Muscle layer of colon (tissue), 2 donors: ENCODE data around the gene ARMH3.
"Not testable (repeated sequence)": the region's sequence is repeated elsewhere in the genome, so short reads cannot be mapped to it uniquely, and the experiment has no call there.

Experiments
- H3K27ac ChIP-seq: one replicate; pipeline ENCODE4 v1.7.0; 2013; ENCODE audit warnings: low read depth, mild to moderate bottlenecking, low read length, moderate library complexity
- H3K27me3 ChIP-seq, 2 donors: one replicate each; pipeline ENCODE4 v1.7.0; 2013; ENCODE audit warnings: low read length in 2 of 2, mild to moderate bottlenecking in 2 of 2; ENCODE audit not compliant: insufficient read depth in 2 of 2, control insufficient read depth in 1 of 2
- H3K36me3 ChIP-seq: one replicate; pipeline ENCODE4 v1.7.0; 2013; ENCODE audit warnings: mild to moderate bottlenecking, low read length; ENCODE audit not compliant: insufficient read depth
- H3K4me1 ChIP-seq: one replicate; pipeline ENCODE4 v1.7.0; 2013; ENCODE audit warnings: mild to moderate bottlenecking, low read length; ENCODE audit not compliant: insufficient read depth
- H3K4me3 ChIP-seq, 2 donors: one replicate each; pipeline ENCODE4 v1.7.0; 2013; ENCODE audit warnings: low read length in 2 of 2, low read depth in 1 of 2, mild to moderate bottlenecking in 1 of 2, moderate library complexity in 1 of 2
- H3K9ac ChIP-seq: one replicate; pipeline ENCODE4 v1.7.0; 2013; ENCODE audit warnings: low read length
- H3K9me3 ChIP-seq: one replicate; pipeline ENCODE4 v1.7.0; 2013; ENCODE audit warnings: mild to moderate bottlenecking, low read length
- donor health status: abdominal sarcoma.
- donor health status: Adenocarcinoma of cecum.

The ARMH3 gene

GRCh38 chr10:102068216-102068615, 12.2 kb upstream of the ARMH3 start:
- no peaks in the 10 kb centered on the region for H3K27me3 ChIP-seq
- H3K4me1 ChIP-seq = peaks cover 42% of the 10 kb centered on the region
- H3K9me3 ChIP-seq = no peaks in the 10 kb centered on the region
- no peak overlapping the region for H3K4me3 ChIP-seq
- no peak overlapping the region for H3K9ac ChIP-seq
- peaks cover 23% of the 10 kb centered on the region for H3K36me3 ChIP-seq
- no peak overlapping the region for H3K27ac ChIP-seq

DNA sequence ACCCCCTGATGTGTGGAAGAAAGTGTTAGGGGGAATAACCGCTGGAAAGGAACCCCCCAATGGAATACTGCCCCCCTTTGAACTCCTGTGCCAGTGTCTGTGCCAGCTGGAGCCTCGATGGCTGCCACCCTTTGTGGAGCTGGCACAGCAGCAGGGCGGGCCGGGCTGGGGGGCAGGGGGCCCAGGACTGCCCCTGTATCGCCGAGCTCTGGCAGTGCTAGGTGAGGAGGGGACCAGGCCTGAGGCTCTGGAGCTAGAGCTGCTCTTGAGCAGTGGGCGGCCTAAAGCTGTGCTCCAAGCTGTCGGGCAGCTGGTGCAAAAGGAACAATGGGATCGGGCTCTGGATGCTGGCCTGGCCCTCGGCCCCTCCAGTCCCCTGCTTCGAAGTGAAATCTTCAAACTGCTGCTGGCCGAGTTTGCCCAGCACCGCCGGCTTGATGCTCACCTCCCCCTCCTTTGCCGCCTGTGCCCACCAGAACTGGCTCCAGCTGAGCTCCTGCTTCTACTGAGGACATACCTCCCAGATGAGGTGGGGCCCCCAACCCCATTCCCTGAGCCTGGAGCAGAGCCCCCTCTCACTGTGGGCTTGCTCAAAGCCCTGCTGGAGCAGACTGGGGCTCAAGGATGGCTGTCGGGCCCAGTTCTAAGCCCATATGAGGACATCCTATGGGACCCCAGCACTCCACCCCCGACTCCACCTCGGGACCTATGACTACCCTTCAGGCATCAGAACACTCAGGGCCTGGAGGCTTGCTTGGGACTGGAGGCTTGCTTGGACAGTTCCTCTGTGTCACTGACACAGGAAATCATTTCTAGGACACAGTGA, 11.3 kb upstream of the ARMH3 start:
- peaks cover 23% of the 10 kb centered on the region for H3K36me3 ChIP-seq
- H3K4me3 ChIP-seq = no peak overlapping the region
- H3K4me1 ChIP-seq = peaks cover 36% of the 10 kb centered on the region
- H3K9me3 ChIP-seq = no peaks in the 10 kb centered on the region
- no peak overlapping the region for H3K27ac ChIP-seq
- H3K9ac ChIP-seq = no peak overlapping the region
- no peaks in the 10 kb centered on the region for H3K27me3 ChIP-seq

DNA sequence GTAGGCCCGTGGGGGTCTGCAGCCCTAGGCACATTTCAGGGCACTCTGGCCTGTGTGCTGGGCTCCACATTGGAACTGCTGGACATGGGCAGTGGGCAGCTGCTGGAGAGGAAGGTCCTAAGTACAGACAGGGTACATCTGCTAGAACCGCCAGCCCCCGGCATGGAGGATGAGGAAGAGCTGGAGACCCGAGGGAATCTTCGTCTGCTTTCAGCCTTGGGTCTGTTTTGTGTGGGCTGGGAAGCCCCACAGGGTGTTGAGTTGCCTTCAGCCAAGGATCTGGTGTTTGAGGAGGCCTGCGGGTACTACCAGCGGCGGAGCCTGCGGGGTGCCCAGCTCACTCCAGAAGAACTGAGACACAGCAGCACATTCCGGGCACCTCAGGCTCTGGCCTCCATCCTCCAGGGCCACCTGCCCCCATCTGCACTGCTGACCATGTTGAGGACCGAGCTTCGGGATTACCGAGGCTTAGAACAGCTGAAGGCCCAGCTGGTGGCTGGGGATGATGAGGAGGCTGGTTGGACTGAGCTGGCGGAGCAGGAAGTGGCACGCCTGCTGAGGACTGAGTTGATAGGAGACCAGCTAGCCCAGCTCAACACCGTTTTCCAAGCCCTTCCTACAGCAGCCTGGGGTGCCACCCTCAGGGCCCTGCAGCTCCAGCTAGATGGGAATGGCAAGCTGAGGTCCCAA, 10.6 kb upstream of the ARMH3 start:
- H3K9ac ChIP-seq = peak overlapping the region; percentile 65
- peak overlapping the region; percentile 97 for H3K27ac ChIP-seq
- H3K4me1 ChIP-seq = peaks cover 36% of the 10 kb centered on the region
- H3K9me3 ChIP-seq = no peaks in the 10 kb centered on the region
- H3K36me3 ChIP-seq = peaks cover 23% of the 10 kb centered on the region
- no peaks in the 10 kb centered on the region for H3K27me3 ChIP-seq
- peak overlapping the region in 1 of 2 donors; percentile 75 for H3K4me3 ChIP-seq

DNA sequence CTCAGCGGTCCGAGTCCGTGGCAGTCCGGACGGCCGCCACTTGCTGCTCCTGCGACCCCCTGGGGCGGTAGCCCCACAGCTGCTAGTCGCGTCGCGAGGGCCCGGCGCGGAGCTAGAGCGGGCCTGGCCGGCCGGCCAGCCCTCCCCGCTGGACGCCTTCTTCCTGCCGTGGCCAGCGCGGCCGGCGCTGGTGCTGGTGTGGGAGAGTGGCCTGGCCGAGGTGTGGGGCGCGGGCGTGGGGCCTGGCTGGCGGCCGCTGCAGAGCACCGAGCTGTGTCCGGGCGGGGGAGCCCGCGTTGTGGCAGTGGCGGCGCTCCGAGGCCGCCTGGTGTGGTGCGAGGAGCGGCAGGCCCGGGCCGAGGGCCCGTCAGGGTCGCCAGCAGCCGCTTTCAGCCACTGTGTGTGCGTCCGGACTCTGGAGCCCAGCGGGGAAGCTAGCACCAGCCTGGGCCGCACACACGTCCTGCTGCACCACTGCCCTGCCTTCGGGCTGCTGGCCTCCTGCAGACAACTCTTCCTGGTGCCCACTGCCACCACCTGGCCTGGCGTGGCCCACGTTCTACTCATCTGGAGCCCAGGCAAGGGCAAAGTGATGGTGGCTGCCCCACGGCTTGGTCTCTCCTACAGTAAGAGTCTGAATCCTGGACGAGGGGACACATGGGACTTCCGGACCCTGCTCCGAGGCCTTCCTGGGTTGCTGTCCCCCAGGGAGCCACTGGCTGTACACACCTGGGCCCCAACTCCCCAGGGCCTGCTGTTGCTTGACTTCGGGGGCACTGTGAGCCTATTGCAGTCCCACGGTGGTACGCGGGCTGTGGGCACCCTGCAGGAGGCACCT, 9.8 kb upstream of the ARMH3 start:
- no peaks in the 10 kb centered on the region for H3K9me3 ChIP-seq

GRCh38 chr10:102064868-102065560, 9.0 kb upstream of the ARMH3 start, which contains the start of gene HPS6:
Gene HPS6 (plus strand): TSS chr10:102065349. CDS start chr10:102065475, 126 bp downstream.
- Histone ChIP-seq H3K27ac (peak within 1 kb of the TSS; percentile 97), H3K4me1 (peaks cover 36% of the 10 kb centered on the region), H3K9me3 (no peaks in the 10 kb centered on the region), H3K9ac (peak within 1 kb of the TSS; percentile 65), H3K27me3 (no peaks in the 10 kb centered on the region), H3K36me3 (peaks cover 23% of the 10 kb centered on the region), H3K4me3 (peak within 1 kb of the TSS; percentile 75 to 86)

More for the DNA sequence above, 9.8 kb upstream of the ARMH3 start:
- Histone ChIP-seq H3K27ac (peak overlapping the region; percentile 97), H3K9ac (peak overlapping the region; percentile 65), H3K4me1 (peaks cover 36% of the 10 kb centered on the region), H3K27me3 (no peaks in the 10 kb centered on the region), H3K4me3 (peak overlapping the region; percentile 75 to 86), H3K36me3 (peaks cover 23% of the 10 kb centered on the region)

- Histone ChIP-seq H3K4me1 (peaks cover 35% of the 10 kb centered on the region), H3K27me3 (no peaks in the 10 kb centered on the region), H3K9me3 (no peaks in the 10 kb centered on the region), H3K36me3 (peaks cover 22% of the 10 kb centered on the region), H3K9ac (peak overlapping the region; percentile 57), H3K4me3 (peak overlapping the region; percentile 75 to 86), H3K27ac (peak overlapping the region; percentile 97)
Observed at GRCh38 chr10:102064503-102064867, 8.5 kb upstream of the ARMH3 start.

GRCh38 chr10:102059987-102060386, 4.0 kb upstream of the ARMH3 start:
- peaks cover under 1% of the 10 kb centered on the region for H3K4me1 ChIP-seq
- no peak overlapping the region for H3K4me3 ChIP-seq
- H3K27me3 ChIP-seq = no peaks in the 10 kb centered on the region
- no peak overlapping the region for H3K27ac ChIP-seq
- H3K36me3 ChIP-seq = no peaks in the 10 kb centered on the region
- H3K9me3 ChIP-seq = no peaks in the 10 kb centered on the region
- no peak overlapping the region for H3K9ac ChIP-seq

DNA sequence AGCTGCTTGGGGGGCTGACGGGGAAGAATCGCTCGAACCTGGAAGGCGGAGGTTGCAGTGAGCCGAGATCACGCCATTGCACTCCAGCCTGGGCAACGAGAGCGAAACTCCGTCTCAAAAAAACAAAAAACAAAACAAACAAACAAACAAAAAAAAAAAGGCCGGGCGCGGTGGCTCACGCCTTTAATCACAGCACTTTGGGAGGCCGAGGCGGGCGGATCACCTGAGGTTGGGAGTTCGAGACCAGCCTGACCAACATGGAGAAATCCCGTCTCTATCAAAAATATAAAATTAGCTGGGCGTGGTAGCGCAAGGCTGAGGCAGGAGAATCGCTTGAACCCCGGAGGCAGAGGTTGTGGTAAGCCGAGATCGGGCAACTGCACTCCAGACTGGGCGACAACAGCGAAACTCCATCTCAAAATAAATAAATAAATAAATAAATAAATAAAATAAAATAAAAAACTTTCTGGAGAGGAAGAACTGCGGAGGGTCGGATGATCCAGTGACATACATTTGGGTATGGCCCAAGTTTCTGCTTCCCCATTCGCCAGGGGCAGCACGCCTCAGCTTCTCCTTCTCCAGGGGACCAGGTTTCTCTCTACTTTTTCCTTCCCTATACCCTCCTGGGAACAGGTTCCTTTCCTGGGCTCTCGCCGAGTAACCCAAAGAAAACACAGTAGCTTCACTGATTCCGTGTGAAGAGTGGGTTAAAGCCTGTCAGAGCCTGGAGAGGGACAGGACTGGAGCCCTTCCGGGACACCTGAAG, 909 bp downstream of the ARMH3 start:
- Histone ChIP-seq H3K4me1 (peaks cover 16% of the 10 kb centered on the region), H3K9ac (peak overlapping the region; percentile 86), H3K4me3 (peak overlapping the region; percentile 43 to 95), H3K27ac (peak overlapping the region; percentile 82)
- not testable (repeated sequence) for H3K36me3 ChIP-seq, H3K27me3 ChIP-seq, H3K9me3 ChIP-seq

GRCh38 chr10:102046095-102046494, 9.9 kb downstream of the ARMH3 start:
- H3K36me3 ChIP-seq = no peaks in the 10 kb centered on the region
- no peaks in the 10 kb centered on the region for H3K9me3 ChIP-seq
- no peaks in the 10 kb centered on the region for H3K27me3 ChIP-seq
- no peak overlapping the region for H3K9ac ChIP-seq
- H3K27ac ChIP-seq = no peak overlapping the region
- H3K4me1 ChIP-seq = no peaks in the 10 kb centered on the region
- H3K4me3 ChIP-seq = no peak overlapping the region

DNA sequence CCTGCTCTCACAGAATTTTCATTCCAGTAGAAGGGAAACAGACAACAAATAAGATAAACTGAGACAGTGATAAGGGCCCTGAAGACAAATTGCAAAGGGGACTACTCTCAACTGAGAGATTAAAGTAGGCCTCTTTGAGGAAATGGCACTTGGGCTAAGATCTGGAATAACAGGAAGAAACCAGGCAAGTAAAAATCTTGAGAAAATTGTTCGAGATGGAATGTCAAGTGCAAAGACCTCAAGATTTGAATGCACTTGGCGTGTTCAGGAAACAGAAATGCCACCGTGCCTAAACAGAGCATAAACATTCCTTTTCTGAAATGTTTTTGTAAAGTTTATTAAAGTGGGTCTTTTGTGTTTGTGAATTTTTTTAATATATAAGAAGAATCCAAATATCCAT, 10.7 kb downstream of the ARMH3 start:
- Histone ChIP-seq H3K4me1 (peaks cover 5% of the 10 kb centered on the region), H3K27ac (no peak overlapping the region)

More for the DNA sequence above, 10.7 kb downstream of the ARMH3 start:
- Histone ChIP-seq H3K27me3 (no peaks in the 10 kb centered on the region), H3K9me3 (no peaks in the 10 kb centered on the region), H3K36me3 (no peaks in the 10 kb centered on the region), H3K9ac (no peak overlapping the region), H3K4me3 (no peak overlapping the region)
